Activated T-cell treated with anti-CD3 and anti-CD28 coated beads for 4 hours (primary cell): ENCODE results near the gene ANKRD6.

ENCODE experiments used
- DNase-seq: peaks from one replicate; pipeline ENCODE4 v3.0.0-alpha.2; 2020

ANKRD6 gene

GRCh38 chr6:89661559-89661958 lies 228.6 kb downstream of the ANKRD6 start:
- no peak for DNase-seq

GRCh38 chr6:89662659-89663223 lies 229.8 kb downstream of the ANKRD6 start:
- no peak for DNase-seq

- no peak for DNase-seq
Observed at GRCh38 chr6:89667872-89668556, 235.1 kb downstream of the ANKRD6 start.

- no peak for DNase-seq
Observed at GRCh38 chr6:89669002-89669401, 236.1 kb downstream of the ANKRD6 start.

GRCh38 chr6:89670935-89671565 lies 238.1 kb downstream of the ANKRD6 start:
- no peak for DNase-seq

- DNase-seq = no peak
Observed at GRCh38 chr6:89675949-89676748, 243.2 kb downstream of the ANKRD6 start.

- DNase-seq = no peak
Observed at GRCh38 chr6:89678531-89678930, 245.6 kb downstream of the ANKRD6 start.

GRCh38 chr6:89679215-89680120 lies 246.5 kb downstream of the ANKRD6 start:
- DNase-seq = no peak

GRCh38 chr6:89680150-89680549 lies 247.2 kb downstream of the ANKRD6 start:
- DNase-seq = no peak

- no peak for DNase-seq
Observed at GRCh38 chr6:89680551-89680950, 247.6 kb downstream of the ANKRD6 start.

GRCh38 chr6:89681983-89682564 lies 249.1 kb downstream of the ANKRD6 start:
- no peak for DNase-seq

- DNase-seq = no peak
Observed at GRCh38 chr6:89682991-89683390, 250.0 kb downstream of the ANKRD6 start.
